Stimulated activated CD8-positive, alpha-beta memory T cell treated with anti-CD3 and anti-CD28 coated beads, Interleukin-4, amount 100 ng/mL, for 4 hours (primary cell): ENCODE results near the gene DYNC2H1.
"Not testable (repeated sequence)": the region's sequence is repeated elsewhere in the genome, so short reads cannot be mapped to it uniquely, and the experiment has no call there.

Experiments used
- DNase-seq, 2 donors: peaks; one replicate each; pipeline ENCODE4 v3.0.0-alpha.2; 2020; ENCODE audit warnings: low read depth in 2 of 2, low spot score in 1 of 2

The DYNC2H1 gene

GRCh38 chr11:103364687-103365086, 255.5 kb downstream of the DYNC2H1 start:
- DNase-seq = no peak

DNA sequence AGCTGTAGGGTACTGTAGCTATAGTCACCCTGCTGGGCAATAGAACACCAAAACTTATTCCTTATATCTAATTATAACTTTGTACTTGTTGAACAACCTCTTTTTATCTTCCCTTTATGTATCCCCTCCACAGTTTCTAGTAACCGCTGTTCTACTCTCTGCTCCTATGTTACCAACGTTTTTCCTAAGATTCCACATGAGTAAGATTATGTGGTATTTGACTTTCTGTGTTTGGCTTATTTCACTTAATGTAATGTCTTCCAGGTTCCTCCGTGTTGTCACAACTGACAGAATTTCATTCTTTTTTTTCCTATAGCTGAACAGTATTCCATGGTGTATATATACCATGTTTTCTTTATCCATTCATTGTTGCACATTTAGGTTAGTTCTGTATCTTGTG, 258.4 kb downstream of the DYNC2H1 start:
- no peak for DNase-seq

- DNase-seq = no peak
Measured at GRCh38 chr11:103368145-103368544, 258.9 kb downstream of the DYNC2H1 start.

DNA sequence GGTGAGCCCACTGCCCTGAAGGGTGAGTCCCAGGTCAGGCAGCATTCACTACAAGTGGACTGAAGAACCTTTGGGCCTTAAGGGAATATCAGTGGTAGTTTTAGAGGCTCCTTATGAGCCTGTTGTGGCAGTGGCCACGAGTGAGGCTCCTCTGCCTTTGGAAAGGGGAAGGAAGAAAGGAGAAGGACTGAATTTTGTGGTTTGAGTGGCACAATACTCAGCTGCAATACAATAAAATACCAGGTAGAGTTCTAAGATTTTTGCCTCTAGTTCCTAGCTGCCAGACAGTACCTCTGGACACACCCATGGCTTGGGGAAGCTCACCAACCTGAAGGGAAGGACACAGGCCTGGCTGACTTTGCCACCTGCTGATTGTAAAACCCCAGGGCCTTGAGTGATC, 260.9 kb downstream of the DYNC2H1 start:
- no peak for DNase-seq

GRCh38 chr11:103372906-103373305, 263.7 kb downstream of the DYNC2H1 start:
- DNase-seq = no peak

DNA sequence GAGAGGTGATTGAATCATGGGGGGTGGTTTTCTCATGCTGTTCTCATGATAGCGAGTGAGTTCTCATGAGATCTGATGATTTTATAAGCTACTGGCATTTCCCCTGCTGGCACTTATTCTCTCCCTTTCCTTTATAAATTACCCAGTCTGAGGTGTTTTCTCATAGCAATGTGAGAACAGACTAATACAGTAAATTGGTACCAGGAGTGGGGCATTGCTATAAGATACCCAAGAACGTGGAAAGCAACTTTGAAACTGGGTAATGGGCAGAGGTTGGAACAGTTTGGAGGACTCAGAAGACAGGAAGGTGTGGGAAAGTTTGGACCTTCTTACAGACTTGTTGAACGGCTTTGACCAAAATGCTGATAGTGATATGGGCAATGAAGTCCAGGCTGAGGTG, 265.0 kb downstream of the DYNC2H1 start:
- not testable (repeated sequence) for DNase-seq

DNA sequence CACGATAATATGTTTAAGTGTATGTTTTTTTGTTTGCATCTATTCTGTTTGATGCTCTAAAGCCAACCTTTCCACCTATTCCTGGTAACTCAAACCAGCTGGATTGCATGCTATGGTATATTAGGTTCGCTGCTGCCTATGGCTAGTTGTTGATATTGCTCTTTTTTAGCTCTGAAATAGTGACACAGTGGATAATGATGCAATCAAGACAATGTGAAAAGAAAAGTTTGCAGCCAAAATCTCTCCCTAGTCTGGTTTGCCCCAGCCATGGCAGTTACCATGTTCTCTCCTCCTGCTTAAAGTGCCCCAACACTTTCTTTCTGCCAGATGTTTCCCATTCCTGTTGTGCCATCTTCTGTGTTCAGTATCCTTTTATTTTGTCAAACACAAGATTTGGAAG, 269.7 kb downstream of the DYNC2H1 start:
- no peak for DNase-seq

DNA sequence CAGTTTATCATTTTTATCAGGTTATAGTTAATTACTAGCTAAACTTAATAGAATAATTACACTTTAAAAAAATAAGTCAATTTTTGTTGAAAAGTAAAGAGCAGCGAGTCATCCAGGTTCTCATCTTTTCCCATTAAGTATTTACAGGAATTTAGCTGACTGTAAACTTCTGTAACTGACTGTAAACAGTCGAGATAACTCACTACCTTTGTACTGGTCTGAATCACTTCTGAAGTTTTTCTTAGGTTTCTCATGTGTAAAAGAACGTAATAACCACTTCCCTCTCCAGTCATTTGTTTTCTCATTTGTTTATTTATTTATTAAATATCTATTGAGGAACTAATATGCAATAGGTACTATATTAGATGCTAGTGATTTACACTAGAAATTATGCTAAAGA, 270.8 kb downstream of the DYNC2H1 start:
- DNase-seq = no peak

DNA sequence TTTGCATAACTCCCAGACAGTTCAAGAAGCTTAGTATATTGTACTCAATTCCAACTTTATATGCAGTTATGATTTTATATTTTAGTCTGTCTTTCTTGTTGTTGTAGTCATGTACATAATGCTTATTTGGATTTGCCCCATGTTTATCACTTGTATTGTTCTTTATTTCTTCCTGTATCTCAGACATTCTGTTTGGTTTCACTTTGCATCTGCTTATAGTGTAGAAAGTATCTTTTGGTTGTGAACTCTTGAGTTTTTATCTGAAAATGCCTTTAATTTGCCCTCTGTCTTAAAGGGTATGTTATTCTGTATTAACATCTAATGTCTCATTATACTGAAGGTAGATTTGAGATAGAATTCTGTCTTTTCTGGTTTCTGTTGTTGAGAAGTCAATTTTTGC, 275.4 kb downstream of the DYNC2H1 start:
- DNase-seq = no peak

- DNase-seq = no peak
Measured at GRCh38 chr11:103395612-103396011, 286.4 kb downstream of the DYNC2H1 start.

GRCh38 chr11:103396237-103396636, 287.0 kb downstream of the DYNC2H1 start:
- no peak for DNase-seq

DNA sequence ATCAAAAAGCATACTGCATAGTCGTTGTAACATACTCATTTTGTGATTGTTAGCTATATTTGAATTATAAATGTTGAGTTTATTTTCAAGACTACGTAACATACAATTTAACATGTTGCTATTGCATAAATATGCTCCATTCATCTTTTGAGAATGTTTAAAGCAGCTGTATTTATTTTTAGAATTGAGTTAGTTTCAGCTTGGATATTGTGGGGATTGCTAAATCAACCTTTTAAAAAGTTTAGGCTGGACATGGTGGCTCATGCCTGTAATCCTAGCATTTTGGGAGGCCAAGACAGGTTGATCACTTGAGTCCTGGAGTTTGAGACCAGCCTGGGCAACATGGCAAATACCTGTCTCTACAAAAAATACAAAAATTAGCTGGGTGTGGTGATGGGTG, 288.1 kb downstream of the DYNC2H1 start:
- no peak for DNase-seq

- DNase-seq = no peak
Measured at GRCh38 chr11:103398829-103399228, 289.6 kb downstream of the DYNC2H1 start.

DNA sequence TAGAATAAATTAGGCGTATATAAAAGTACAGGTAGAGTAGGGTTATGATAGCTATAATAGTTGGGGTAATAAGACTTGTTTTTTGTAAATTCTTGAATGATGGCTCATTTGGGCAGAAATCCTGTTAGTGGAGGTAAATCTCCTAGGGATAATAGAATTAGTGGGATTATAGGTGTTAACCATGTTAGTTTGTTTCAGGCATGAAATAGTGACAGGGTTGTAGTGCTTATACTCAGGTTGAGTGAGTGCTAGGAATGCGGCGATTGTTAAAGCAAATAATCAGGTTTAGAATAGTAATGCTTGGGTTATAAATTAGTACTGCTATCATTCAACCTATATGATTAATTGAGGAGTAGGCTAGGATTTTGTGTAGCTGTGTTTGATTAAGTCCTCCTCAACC, 297.1 kb downstream of the DYNC2H1 start:
- no peak for DNase-seq

- no peak for DNase-seq
Measured at GRCh38 chr11:103407641-103408040, 298.4 kb downstream of the DYNC2H1 start.

DNA sequence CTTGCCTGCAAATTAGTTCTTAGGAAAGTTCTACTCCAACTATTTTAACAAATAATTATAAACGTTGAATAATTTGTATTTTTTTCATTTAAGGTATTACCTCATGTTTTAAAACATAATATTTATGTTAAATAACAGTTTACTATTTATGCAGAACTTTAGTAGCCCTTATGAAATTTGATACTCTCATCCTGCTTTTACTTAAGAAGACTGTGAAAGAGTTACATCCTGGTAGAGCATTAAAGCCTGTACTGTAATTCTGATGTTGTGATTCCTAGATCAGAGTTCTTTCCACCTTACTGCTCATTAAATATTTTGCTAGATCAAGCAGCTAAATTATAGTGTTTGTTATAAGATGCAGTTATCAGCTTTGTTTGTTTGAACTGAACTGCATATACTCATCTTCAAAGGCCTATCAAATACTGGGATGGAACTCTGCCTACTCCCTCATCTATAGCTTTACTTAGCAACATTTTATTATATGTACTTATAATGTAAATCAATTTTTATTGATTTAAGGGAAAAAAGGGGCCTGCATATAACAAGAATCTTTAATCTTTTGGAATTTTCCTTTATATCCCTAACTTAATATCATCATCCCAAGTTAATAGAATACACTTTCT, 304.2 kb downstream of the DYNC2H1 start:
- DNase-seq = no peak

DNA sequence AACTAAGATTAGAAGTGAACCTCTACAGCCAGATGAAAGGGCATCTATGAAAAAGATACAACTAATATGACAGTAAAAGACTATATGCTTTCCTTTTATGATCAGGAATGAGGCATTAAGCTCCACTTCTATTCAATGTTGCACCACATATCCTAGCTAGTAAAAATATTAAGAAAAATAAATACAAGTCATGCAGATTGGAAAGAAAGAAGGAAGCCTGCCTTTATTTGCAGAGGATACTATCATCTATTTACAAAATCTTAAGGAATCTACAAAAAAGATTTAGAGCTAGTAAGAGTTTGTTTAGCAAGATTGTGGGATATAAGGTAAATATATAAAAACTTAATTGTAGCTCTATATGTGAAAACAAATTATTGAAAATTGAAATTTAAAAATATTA, 308.8 kb downstream of the DYNC2H1 start:
- DNase-seq = no peak

- DNase-seq = no peak
Measured at GRCh38 chr11:103420593-103420992, 311.4 kb downstream of the DYNC2H1 start.

DNA sequence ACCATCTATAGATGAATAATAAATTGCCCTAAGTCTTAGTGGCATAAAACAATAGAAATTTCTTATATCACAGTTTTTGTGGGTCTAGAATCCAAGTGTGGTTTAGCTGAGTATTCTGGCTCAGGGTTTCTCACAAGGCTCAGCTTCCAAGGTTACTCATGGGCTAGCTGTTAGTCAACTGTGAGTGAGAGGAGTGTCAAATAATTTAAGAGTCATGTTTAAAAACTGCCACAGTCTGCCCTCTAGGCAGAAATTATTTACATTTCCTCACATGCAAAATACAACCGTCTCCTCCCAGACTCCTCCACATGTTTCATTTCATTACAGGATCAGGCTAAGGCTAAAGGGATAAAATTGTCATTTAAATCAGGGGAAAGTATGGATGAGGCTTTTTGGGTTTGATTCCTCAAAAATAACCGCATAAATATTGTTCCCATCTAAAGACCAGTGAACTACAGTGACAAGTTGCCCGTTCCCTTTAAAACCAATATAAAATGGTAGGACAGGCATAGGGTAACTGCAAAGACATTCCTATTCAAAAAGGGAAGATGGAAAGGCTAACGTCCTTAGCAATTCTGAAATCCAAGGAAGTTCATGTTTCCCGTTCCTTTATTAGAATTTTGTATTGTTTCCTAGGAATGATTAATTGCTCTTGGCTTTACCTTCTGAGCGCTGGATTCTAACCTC, 324.3 kb downstream of the DYNC2H1 start:
- DNase-seq = no peak

GRCh38 chr11:103434073-103434411, 324.8 kb downstream of the DYNC2H1 start:
- no peak for DNase-seq

- DNase-seq = no peak
Measured at GRCh38 chr11:103436131-103436770, 327.0 kb downstream of the DYNC2H1 start.

- no peak for DNase-seq
Measured at GRCh38 chr11:103441021-103441420, 331.8 kb downstream of the DYNC2H1 start.

DNA sequence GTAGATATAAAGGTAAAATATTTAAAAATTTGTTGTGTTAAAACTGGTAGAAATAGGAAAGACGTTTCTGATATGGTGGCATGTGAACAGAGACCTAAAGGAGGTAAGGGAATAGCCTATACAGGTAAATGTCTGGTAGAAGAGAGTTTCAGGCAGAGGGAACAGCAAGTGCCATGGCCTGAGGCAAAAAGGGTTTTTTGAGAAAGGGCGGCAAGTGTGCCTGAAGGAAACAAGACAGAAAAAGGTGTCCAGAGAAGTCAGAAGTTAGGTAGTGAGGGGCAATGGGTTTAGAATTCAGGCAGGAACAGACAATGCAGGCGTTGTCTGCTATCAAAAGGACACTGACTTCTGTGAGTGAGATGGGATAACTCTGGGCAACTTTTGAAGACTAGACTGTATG, 339.7 kb downstream of the DYNC2H1 start:
- DNase-seq = no peak
